GM19193 (cell line): Measurements from ENCODE around the gene NR1D2.

Source experiments
- POLR2A ChIP-seq: IDR thresholded peaks from 4 replicates; pipeline ENCODE4 v1.6.1; 2011; ENCODE audit not compliant: insufficient read depth, insufficient read length; ENCODE audit errors: extremely low read depth

NR1D2 gene

DNA sequence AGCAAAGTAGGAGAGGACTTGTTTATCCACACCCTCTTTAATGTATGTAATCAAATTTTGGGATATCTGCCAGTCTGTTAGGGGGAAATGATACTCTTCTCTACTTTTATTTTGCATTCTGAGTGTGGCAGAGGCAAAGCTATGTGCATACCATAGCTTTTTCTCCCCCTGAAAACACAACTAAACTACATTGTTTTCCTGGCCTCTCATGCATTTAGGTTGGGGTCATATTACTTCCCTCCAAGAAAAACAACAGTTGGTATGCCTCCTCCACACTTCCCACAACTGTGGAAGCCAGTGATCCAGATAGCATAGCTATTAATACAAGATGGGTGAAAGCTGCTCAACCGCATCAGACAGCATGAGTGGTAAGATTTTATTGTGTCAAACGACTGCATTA, 21.3 kb upstream of the NR1D2 start:
- TF ChIP-seq POLR2A, result no peak

DNA sequence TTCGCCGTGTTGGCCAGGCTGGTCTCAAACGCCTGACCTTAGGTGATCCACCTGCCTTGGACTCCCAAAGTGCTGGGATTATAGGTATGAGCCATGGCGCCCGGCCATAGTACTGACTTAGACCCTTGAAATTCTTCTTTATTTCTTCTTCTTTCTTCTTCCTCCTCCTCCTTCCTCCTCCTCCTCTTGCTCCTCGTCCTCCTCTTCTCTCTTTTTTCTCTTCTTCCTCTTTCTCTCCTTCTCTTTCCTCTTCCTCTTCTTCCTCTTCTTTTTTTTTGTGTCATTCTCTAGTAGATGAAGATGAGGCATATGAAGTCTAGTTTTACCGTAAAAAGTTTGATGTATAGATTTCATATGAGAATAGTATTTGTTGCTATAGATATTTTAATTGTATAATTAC, 18.8 kb upstream of the NR1D2 start:
- no peak for TF ChIP-seq POLR2A

DNA sequence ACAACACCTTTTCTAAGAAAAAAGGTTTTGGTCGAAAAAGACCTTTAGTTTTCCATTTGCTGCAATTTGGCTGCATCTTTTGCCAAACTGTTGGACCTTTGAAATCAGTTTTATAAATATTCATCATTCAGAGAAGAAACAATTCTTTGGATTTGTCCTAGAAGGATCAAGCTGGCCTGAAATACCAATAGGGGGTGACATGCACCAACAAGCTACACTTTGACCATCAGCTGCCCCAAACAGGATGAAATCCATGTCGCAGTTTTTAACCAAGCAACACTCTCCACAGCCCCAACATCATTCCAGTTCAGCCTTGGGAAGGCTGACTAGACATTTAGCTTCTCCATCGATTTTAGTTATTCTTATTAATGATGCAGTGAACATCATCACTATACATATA, 18.4 kb upstream of the NR1D2 start:
- no peak for TF ChIP-seq POLR2A

DNA sequence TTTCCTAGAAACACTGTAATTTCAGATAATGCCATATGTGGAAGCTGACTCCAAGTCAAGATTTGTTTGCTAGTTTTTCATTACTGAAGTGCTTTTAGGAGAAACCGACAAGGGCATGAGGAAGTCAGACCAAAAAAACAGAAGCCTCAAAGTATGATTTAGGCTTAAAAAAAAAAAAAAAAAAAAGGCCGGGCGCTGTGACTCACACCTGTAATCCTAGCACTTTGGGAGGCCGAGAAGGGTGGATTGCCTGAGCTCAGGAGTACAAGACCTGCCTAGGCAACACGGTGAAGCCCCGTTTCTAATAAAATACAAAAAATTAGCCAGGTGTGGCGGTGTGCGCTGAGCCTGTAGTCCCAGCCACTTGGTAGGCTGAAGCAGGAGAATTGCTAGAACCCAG, 16.6 kb upstream of the NR1D2 start:
- TF ChIP-seq POLR2A, result no peak

DNA sequence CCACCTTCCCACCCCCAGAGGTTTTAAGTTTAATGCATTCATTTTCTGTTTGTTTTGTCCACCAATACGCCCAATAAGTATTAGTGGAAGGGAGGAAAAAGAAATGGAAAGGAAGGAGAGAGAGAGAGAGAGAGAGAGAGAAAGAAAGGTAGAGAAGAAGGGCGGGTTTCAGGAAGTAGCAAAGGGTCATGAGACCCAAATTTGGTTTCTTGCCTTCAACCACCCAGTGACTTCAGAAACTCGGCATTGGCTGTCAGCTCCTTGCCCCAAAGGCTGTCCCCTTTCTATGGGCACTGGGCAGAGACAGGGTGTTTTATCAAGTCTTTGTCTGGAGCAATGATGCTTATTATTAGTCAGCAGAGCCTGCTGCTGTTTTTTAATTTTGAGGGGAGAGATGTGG, 13.5 kb upstream of the NR1D2 start:
- TF ChIP-seq POLR2A, result no peak

DNA sequence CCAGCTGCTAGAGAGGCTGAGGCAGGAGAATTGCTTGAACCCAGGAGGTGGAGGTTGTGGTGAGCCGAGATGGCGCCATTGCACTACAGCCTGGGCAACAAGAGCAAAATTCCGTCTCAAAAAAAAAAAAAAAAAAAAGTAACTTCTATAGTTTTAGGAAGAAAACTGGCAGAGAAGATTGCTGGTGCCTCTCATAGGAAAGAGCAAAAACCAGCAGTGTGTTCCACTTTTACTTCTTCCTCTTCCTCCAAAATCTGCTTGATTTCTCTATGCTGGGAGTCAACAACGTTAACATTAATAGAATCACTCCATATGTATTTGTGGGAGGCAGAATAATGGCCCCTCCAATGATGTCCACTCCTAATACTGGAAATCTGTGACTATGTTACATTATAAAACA, 12.5 kb upstream of the NR1D2 start:
- no peak for TF ChIP-seq POLR2A

DNA sequence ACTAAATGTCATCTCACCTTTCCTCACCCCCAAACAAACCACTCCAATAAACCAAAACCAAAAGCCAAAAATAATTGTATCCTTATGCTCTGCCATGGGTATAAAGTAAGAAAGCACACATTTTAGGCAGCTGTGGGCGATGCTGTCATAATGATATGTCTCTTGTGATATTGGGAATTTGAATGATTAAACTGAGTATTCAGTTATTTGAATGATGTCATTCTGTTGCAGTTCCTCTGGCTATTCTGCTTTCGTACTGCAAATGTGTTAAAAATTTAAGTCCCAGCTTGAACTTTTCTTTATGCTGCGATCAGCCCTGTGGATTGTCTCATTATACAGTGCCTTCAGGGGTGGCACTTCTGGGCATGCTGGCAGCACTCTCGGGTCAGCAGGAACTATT, 10.8 kb upstream of the NR1D2 start:
- no peak for TF ChIP-seq POLR2A

DNA sequence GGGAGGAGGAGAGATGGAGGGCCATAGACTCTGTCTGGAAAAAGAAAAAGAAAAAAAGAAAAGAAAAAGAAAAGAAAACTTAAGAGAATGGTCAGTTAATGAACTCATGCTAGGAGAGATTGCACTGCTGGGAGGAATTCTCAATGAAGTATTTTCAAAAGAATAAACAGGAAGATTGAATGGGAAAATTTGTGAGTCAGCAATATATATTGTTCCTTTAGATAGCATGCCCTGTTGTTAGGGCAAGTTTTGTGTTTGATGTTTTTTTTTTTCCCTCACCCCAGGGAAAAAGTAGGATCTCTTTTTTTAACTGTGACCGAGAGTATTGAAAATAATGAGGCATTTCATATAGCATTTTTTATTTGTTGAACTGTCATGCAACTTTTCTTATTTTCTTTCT, 7.8 kb upstream of the NR1D2 start:
- no peak for TF ChIP-seq POLR2A

DNA sequence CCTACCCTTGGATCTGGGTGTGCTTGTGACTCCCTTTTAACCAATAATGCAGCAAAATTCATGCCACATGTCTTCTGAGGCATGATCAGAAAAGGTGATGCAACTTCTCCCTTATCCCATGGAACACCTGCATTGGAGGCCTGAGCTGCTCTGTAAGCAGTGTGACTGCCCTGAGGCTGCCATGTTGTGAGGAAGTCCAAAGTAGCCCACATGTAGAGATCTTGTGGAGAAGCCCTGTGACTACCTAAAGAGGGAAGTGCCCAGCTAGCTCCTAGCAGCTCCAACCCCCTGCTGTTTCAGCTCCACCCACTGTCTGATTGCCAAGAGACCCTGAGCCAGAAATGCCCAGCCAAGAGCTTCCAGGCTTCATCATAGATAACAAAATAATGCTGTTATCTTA, 6.4 kb upstream of the NR1D2 start:
- TF ChIP-seq POLR2A, result no peak

DNA sequence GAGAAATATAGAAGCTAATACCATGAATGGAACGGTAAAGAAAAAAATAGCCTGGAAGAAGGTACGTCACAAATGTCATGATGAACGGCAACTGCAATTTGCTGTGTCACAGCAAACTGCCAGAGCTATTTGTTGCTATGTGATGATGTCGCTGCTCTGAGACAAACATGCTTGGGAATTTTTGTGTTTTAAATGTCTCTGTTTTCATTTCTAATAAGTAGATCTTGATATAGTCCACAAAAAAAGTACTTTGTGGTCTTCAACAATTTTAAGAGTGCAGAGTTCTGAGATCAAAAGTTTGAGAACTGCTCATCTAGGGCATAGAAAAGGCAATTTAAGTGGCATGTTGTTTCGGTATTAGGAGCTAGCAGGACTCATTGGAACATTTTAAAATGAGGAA, 4.3 kb upstream of the NR1D2 start:
- TF ChIP-seq POLR2A, result no peak

DNA sequence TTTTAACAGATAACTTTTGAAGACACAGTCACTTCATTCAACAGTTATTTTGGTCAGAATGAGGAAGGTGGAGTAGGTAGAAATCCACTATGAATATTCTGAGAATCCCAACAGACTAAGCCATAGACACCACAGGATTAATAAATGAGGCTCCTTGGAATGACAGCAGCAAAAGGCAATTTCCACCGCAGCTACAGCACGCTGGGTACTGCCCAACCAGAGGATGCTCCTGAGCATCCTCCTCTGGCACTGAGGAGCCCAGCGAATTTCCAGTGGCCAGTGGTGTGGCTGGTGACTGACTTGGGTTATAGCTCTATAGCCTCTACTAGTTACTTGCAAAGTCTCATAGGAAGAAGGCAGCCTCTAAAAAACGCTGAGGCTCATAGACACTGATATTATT, 3.6 kb upstream of the NR1D2 start:
- no peak for TF ChIP-seq POLR2A

DNA sequence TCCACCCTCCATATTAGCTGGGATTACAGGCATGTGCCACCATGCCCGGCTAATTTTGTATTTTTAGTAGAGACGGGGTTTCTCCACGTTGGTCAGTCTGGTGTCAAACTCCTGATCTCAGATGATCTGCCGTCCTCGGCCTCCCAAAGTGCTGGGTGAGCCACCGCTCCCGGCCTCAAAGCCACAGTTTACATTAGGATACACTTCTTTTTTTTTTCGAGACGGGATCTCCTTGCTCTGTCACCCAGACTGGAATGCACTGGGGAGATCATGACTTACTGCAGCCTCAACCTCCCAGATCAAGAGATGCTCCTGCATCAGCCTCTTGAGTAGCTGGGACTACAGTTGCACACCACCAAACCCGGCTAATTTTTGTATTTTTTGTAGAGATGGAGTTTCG, 2.5 kb upstream of the NR1D2 start:
- no peak for TF ChIP-seq POLR2A

DNA sequence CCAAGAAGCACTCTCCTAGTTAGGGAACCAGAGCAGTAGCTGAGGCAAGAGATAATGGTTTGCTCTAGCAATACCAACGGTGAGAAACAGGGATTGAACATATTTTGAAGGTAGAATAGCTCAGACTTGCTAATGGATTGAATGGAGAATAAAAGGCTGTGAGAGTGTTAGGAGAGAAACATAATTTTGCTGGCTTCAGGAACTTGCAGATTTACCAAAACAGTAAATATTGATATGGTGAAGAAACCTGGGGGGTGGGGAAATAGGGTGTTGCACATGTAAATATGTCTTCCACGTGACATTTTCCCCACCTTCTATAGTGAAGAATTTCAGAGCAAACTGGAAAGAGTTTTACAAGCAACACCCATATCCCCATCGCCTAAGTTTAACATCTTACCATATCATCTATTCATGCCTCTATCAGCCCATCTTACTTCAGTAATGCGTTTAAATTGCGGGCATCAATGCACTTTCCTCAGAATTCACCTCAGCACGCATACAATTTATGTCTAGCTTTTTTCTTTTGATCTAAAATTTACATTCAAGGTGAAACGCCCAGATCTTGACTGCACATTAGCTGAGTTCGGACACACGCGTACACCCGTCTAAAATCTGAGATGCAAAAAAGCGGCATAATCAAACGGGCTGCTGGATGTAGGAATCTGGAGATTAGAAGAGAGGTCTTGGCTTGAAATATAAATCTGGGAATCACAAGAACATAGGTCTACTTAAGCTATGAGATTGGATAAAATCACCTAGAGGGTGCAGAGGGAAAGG, 891 bp upstream of the NR1D2 start:
- no peak for TF ChIP-seq POLR2A

DNA sequence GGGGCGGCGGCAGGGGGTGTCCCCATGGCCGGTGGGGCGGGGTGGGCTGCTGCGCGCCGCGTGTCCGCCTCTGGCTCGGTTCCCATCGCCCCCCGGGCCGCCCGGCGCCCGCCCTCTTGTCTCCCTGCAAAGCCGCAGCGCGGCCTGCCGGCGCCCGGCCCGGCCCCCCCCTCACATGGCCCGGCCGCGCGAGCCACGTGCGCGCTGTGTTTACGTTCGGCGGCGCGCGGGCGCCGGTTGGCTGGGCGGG, 502 bp downstream of the NR1D2 start:
- TF ChIP-seq POLR2A, result no peak

DNA sequence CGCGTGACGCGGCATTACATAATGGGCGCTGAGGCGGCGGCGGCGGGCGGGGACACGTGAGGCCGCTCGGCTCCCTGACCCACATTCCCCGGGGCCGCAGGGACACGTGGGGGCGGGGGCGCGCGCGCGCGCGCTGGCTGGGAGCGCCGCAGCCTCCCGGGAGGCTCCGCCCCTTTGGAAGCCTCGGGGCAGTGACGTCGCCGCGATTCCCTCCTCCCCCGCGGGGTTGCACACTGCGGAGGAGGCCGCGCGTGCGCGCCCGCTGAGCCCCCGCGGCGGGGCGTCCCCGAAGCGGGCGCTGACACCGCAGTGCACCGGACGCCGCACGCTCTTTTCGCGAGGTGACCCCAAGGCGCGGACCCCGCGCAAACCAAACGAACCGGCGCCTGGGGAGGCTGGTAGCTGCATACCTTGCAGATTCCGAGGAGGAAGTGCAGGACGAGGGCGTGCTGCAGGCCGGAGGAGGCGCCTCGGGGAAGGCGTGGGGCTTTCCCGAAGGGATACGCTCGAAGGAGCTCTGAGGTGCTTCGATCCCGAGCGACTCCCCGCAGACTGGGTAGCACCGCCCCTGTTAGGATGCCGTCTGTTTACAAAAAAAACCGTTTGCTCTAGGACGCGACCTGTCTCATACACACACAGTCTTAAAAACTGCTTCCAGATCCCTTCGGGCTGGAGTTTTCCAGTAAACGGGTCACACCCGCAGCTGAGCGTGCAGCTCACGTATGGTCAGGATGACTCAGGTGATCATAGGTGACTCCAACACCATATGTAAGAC, 1.0 kb downstream of the NR1D2 start:
- TF ChIP-seq POLR2A, result peak; percentile 71

DNA sequence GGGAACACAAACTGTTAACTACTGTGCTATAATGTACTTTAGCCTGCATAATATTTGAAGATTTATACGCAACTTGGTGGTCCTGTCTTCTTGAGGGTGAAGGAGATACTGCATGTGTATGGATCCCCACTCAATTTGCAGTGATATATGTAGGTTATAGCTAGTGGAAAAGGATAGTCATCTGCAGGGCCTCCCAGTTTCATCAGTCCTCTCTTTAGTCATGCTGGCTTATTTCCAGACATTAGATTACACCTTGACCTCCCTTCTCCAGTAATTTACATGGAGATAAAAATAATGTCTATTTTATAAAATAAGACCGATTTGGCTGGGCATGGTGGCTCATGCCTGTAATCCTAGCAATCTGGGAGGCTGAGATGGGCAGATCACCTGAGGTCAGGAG, 3.7 kb downstream of the NR1D2 start:
- TF ChIP-seq POLR2A, result no peak
